Transverse colon (tissue), 3 donors: Measurements from ENCODE around the gene PAK4.

Source experiments
- CTCF ChIP-seq, 5 experiments: fragments of 200-600 bp in 3 of 5; fragments of 450-650 bp in 2 of 5; sonication (generic) in 3 of 5; IDR thresholded peaks; 1 replicate in 2 of 5; 2 replicates in 3 of 5; pipeline ENCODE4 v1.5.1; 2016 to 2017; ENCODE audit warnings: antibody characterized with exemption in 5 of 5, inconsistent platforms in 3 of 5, mild to moderate bottlenecking in 2 of 5, moderate library complexity in 1 of 5
- POLR2A ChIP-seq: fragments of 450-650 bp; IDR thresholded peaks from one replicate; pipeline ENCODE4 v1.6.1; 2016; ENCODE audit warnings: antibody characterized with exemption, mild to moderate bottlenecking, moderate library complexity

- TF ChIP-seq CTCF (IDR thresholded peaks at IDR 0.05) (no peak), POLR2A (no peak)
Measured at GRCh38 chr19:39163621-39164020, 38.0 kb downstream of the PAK4 start.
